ENCODE data around the gene RIN1.
A peak's percentile ranks its signal among the peaks of the same experiment; 100 is the strongest.
"Not testable (repeated sequence)": the region's sequence is repeated elsewhere in the genome, so short reads cannot be mapped to it uniquely, and the experiment has no call there.

The RIN1 gene, protein sequence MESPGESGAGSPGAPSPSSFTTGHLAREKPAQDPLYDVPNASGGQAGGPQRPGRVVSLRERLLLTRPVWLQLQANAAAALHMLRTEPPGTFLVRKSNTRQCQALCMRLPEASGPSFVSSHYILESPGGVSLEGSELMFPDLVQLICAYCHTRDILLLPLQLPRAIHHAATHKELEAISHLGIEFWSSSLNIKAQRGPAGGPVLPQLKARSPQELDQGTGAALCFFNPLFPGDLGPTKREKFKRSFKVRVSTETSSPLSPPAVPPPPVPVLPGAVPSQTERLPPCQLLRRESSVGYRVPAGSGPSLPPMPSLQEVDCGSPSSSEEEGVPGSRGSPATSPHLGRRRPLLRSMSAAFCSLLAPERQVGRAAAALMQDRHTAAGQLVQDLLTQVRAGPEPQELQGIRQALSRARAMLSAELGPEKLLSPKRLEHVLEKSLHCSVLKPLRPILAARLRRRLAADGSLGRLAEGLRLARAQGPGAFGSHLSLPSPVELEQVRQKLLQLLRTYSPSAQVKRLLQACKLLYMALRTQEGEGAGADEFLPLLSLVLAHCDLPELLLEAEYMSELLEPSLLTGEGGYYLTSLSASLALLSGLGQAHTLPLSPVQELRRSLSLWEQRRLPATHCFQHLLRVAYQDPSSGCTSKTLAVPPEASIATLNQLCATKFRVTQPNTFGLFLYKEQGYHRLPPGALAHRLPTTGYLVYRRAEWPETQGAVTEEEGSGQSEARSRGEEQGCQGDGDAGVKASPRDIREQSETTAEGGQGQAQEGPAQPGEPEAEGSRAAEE

DNA sequence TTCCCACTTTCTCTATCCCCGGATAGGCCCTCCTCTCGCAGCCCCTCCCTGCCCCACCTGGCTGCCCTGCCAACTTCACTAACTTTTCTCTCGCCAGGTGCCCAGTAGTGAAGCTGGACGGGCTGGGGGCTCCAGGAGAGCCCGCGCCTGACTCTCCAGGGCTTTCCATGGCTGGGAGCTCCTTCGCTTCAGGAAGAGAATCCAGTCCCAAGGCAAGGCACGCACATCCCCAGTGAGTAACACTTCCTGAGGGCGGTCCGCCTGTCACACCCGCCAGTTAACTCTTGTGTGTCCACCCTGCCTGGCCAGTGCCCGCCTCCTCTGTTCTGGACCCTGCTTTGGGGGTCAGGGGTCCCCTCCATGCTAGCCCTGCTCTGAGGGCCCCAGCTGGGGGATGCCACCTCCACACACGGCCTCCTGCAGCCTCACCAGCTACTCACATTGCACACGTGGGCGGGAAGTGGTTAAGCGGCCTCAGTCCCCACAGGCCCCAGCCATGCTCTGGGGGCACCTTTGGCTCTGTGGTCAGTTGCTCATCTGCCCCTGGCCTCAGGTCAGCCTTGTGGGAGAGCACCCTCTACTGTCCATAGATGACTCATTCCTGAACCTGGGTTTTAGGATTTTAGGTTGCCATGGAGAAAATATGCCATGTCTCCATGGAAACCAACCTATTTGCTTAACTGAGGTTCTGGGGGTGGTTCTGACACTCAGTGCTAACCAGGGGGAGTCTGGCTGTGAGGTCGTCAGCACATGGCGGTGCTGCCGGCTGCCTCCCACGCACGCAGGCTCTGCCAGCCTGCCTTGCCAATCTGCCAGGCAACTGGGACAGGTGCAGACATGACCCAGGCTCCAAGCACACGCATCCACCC, at the start of gene RIN1:
RIN1 (minus strand) TSS at position 201 of the 869 bp plus-strand sequence; CDS start at position 169, 32 bp downstream.
- peak; percentile 62 to 67 for DNase-seq

DNA sequence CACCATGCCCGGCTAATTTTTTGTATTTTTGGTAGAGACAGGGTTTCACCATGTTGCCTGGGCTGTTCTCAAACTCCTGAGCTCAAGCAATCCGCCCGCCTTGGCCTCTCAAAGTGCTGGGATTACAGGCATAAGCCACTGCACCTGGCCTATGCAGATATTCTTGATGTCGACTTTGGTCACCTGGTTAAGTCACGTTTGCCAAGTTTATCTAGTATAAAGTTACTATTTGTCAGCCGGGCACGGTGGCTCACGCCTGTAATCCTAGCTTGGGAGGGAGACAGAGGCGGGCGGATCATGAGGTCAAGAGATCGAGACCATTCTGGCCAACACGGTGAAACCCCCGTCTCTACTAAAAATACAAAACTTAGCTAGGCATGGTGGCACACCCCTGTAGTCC, 48.1 kb upstream of the RIN1 start:
- not testable (repeated sequence) for DNase-seq

DNA sequence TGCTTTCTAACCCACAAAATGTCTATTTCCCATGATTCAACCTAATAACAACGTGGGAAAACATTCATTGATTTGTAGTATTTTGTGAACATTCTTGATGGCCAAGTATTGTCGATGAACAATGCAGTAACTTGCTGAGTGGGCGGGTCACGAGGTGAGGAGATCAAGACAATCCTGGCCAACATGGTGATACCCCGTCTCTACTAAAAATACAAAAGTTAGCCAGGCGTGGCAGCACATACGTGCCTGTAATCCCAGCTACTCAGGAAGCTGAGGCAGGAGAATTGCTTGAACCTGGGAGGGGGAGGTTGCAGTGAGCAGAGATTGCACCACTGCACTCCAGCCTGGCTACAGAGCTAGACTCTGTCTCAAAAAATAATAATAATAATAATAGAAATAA, 44.0 kb upstream of the RIN1 start:
- DNase-seq, result peak in 1 of 2 donors; percentile 16

DNA sequence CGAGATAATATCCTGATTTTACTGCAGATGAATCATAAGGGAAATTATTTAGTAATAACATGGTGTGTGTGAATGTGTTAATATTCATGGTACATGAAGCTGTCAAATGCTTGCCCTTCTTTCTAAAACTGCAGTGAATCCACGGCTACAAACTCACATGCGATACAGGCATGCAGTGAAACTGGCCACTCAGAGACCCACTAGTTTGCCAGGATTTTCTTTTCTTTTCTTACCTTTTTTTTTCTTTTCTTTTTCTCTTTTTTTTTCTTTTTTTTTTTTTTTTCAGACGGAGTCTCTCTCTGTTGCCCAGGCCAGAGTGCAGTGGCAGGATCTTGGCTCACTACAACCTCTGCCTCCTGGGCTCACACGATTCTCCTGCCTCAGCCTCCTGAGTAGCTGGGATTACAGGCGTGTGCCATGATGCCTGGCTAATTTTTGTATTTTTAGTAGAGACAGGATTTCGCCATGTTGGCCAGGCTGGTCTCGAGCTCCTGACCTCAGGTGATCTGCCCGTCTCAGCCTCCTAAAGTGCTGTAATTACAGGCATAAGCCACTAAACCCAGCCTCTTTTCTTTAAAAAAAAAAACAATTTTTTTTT, 37.6 kb upstream of the RIN1 start:
- DNase-seq, result not testable (repeated sequence)

DNA sequence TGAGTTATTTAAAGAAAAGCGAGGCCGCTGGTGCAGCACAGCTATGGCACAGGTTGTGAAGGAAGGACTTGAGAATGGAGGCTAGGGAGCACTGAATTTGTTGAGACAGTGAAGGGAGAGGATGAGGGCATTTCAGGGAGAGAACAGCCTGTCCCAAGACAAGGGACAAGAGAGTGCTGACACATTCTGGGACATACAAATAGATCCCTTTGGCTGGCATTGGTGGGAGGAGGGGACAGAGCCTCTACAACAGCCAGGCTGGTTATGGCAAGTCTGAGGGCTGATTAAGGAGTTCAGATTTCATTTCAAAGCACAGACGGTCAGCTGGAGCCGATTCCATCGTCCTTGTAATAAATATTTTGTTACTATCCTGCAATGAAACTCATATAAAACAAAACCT, 37.0 kb upstream of the RIN1 start:
- DNase-seq, result no peak

DNA sequence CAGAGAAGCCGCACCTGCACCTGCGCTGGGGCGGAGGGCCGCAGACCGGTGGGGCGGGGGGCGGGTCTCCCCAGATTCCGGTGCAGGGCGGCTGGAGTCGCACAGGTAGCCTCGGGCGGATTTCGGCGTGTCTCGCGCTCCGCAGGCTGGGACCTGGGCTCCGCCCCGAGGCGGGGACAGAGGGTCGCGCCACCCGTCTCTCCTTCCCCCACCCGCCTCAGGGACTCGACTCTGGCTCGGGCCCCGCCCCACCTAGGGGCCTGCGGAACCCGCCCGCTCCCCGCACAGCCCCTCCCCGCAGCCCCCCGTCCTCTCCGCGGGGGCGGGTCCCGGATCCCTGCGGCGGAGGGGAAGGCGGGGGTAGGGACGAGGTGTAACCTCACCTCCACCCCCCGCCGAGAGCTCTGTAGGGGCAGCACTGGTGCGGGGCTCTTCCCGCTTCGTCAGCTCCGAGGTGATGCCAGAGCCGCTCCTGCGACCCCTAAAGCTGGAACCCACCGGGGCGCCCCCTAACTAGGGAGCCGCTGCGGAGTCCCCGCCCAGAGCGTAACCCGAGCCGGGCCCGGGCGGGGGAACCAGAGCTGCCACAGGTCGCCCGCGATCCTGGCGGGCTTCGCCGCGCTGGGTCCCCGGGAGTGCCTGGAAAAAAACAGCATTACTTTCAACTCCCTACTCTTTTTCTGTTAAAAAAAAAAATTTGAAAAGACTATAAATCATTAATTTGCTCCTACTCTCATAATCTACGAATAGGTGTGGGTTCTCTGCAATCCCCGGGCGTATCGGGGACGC, 35.6 kb upstream of the RIN1 start, which contains the start of gene SLC29A2:
SLC29A2 (minus strand) TSS at position 134 of the 789 bp plus-strand sequence. CDS start 169 bp downstream, outside the sequence.
- DNase-seq, result no peak

DNA sequence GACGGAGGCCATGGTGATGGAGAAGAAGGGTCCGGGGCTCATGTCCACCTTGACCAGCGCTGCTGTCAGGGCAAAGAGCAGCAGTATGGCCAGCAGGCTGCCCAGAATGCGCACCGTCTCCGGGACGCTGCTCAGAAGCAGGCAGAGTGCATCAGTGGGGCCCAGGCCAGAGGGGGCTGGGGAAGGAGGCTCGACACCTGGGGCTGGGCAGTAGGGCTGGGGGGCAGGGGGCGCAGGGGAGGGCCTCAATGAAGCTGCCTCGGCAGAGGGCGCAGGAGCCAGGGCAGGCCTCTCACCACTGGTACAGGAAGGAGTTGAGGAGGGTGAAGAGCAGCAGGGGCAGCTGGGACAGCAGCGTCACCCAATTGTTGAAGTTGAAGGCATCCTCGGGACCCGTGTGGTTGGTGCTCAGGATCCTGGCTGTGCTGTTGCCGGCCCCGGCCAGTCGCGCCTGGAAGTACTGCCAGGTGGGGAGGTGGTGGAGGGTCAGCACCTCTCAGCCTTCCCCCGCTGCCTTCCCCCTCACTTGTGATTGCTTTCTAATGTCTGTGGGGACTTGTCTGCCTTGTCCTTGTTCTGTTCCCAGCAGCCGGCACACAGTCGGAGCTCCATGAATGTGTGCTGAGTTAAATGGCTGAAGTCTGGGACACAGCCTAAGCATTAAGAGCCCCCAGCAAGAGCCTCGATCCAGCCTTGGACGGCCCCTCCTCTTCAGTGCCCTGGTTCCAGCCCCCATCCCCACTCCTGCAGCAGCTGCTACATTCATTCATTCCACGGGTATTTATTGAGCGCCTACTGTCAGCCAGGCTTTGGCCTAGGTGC, 33.0 kb upstream of the RIN1 start:
- DNase-seq, result no peak

DNA sequence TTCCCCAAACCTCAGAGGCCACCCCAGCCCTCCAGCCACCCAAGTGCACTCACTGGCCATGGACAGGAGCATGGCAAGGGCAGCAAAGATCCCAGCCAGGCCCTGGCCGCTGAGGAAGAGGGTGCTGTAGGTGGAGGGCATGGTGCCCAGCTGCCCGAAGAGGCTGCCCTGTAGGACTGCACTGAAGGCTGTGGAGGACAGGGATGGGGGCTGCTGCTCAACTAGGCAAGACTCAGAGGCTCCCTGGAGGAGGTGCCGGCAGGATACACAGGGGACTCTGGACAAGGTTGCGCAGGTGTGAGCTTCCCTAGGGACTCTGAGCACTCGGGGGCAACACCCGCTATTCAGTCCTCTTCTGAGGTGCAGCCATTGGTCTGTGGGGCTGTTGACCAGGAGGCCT, 32.2 kb upstream of the RIN1 start:
- no peak for DNase-seq

DNA sequence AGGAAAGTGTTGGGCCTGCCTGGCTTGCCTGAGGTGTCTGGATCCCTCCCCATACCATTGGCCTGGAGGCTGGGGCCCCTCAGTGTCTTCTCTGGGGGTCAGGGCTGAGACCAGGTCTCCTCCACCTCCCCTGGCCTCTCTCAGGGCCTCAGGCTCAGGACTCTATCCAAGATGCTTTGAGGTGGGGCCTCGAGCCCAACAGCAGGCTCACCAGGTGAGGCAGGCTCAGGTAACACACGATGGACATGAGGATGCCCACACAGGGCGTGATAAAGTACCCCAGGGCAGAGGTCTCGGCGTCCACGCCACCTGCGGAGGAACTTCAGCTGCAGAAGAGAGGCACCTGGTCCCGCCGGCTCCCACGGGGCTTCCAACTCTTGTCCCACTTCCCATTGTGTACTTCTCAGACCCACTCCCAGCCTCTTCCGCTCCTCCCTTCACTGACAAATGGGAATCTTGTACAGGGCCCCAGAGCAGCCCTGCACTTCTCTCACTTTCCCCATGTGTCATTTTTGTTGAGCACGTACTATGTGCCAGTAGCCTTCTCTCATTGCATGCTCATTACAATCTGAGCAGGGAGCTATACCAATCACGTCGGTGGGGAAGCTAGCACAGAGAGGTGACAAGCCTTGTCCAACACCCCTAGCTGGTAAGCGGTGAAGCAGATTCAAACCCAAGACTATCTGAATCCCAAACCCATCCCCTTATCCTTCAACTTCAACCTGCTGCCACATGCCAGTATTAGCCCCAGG, 31.5 kb upstream of the RIN1 start:
- DNase-seq, result no peak

DNA sequence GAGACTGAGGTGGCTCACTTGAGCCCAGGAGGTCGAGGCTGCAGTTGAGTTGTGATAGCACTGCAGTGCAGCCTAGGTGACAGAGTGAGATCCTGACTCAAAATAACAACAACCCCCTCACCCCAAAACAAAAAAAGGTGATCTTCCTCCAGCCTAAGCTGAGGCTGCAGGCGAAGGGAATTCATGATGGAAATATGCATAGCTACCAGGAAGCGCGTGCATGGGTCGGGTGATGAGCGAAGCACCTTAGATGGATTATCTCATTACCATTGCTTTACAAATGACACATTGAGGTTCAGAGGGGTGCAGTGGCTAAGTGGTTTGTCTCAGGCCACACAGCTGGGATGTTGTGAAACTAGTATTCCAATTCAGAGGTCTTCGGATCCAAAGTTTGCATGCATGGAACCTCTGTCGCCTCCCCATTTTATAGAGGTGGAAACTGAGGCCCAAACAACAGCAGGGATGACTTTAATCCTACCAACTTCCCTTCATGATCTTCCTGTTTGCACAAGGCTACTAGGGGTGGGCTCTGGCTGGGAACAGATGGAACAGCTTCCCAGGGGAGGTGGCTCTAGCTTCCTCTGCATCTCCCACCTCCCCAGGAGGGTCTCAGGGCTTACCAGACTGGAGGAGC, 30.7 kb upstream of the RIN1 start:
- DNase-seq, result no peak

DNA sequence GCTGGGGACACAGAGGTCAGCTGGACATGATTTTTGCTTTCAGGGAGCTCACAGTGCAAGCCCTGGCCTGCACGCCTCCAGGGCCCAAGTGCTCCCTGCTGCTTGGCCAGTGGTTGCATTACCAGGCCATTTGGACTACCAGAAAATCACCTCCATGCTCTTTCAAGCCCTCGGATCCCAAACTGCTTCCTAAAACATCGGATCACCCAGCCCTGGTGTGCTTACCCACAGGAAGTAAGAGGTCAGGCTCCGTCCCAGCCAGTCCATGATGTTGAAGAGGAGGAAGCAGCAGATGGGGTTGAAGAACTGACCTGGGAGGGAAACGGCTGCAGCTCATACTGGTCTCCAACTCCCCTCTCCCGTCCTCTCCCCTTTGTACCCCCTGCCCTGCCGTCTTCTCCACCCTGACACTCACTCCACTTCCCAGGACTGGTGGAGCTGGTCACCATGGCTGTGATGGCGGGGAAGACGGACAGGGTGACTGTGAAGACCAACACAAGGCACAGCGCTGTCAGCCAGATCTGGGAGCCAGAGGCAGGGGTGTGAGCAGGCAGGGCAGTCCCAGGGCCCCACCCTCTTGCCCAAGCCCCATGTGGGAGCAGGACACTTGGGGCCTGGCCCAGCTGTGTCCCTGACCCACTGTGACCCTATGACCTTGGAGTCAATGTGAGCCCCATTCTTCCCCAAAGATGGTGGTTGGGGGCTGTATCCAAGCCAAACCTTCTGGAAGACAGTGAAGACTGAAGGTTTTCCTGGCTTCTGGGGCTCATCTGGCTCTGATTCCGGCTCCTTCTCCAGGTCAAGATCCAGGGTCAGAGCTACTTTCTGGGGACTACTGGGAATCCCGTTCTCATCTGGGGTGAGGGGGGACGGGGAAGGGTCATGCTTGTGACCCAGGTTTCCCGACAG, 29.7 kb upstream of the RIN1 start:
- DNase-seq, result no peak

DNA sequence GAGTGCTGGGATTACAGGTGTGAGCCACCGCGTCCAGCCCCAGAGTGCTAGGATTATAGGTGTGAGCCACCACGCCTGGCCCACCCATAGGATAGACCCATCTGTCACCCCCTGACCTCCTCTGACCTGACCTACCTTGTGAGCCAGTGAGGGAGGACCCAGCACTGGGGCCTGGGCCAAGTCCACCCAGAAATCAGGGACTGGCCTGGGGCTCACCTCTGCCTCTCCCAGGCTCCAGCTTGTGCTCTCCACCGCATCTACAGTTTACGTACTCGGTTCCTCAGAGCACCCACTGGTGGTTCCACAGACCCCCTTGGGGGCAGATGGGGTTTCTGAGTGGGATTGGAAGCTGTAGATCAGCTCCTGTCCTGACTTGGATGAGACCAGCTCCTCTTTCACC, 28.9 kb upstream of the RIN1 start:
- no peak for DNase-seq

DNA sequence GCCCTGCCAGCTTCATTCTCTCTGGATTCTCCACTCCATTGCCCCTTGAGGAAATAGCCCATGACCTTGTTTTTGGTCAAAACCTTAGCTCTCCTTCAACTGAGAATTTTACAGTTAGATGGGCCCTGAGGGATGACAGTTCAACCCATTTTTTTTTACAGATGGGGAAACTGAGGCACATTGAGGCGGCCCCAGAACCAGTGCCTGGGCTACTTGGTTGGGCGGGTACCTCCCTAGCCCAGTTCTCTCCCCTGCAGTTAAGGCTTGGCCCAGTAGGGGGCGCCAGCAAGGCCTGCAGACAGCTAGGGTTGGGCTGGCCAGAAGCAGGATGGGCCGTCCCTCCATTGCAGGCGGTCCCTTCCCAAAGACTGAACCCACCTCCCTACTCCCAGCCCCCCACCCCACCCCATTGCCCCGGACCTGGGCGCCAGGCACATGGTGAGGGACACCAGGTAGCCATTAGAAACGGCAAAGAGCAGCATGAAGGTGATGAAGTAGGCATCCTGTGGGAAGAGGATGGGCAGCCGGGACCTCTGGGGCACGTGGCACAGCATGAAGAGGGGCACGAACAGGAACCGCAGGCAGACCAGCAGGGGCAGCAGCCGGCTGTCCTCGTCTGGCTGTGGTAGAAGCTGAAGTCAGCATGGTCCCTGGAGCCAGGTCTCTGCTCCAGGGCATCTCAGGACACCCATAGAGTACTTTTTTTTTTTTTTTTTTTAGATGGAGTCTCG, 27.7 kb upstream of the RIN1 start:
- DNase-seq, result peak in 1 of 2 donors; percentile 86

DNA sequence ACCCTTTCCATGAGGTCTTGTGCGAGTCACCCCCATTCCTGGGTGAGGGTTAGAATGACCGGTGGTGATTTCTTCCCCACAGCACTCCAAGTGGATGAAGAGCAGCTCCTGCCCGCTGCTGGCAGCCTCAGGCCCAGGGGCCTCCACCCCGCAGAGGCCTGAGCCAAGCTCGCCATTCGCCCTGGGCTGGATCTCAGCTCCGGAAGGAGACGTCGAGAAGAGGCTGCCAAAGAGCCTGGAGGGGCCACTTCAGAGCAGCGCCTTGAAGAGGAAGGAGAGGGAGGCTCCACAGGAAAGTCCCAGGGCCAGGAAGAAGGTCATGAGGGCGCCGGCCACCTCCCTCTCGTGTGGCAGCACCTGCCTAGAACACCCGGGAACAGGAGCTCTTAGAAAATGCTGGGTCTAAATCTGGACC, 27.0 kb upstream of the RIN1 start:
- no peak for DNase-seq

DNA sequence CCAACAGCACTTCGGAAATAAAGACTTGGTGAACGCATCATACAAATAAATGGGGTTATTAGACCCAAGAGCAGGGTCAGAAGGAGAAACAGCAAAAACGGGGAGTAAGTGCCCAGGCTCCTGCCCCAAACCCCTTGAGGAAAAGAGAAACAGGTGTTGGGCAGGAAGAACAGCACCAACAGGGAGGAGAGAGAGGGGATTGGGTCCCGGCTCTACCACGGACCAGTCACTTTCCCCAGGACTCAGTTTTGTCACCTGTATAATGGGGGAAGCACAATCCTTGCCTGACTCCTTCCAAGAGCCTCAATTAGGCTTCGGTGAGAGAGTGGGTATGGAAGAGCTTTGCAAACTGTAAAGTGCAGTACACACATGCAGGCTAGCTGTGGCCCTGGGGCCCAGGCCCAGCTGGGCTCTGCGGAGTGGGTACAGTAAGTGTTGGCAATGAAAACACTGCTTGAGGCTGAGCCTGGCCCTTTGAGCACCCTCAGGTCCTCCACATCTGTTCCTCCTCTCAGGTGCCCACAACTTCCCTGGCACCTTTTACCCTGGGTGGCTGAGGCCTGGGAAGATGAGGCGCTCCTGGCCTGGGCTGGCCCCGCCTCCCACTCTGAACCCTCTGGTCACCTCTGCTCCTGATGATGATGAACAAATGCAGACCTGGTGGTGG, 26.4 kb upstream of the RIN1 start:
- no peak for DNase-seq

DNA sequence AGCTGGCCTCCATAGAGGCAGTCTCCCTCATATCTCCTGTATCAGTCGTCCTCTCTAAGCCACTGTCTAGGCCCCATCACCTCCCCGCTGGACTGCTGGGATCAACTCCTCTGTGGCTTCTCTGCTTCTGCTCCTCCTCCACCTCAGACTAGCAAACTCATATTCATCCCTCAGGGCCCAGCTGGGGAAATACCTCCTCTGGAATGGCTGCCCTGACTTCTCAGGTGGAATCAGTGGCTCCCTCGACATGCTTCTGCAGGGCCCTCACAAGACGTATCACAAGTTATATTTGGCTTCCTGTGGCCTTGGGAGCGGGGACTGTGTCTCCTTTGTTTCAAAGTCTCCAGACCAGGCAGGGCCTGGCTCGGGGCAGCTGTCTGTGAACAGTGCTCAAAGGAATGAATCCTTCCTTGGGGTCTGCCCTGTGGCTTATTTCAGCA, 25.3 kb upstream of the RIN1 start:
- no peak for DNase-seq
